Activated CD8-positive, alpha-beta memory T cell treated with anti-CD3 and anti-CD28 coated beads for 36 hours (primary cell): ENCODE data around the gene CDY1B. TPM values are rescaled to one million over a fixed set of nuclear protein-coding genes. Genes with fewer than 3 reads are reported as not detected.
"Not testable (repeated sequence)": the region's sequence is repeated elsewhere in the genome, so short reads cannot be mapped to it uniquely, and the experiment has no call there.

ENCODE experiments used
- CTCF ChIA-PET: fragments of 350-600 bp; sonication (Branson Sonifier 250); formaldehyde crosslinking; loops from one replicate; lab custom pipeline; 2021; ENCODE audit warnings: antibody characterized with exemption; lab: Charles Lee
- POLR2A ChIA-PET: fragments of 350-600 bp; sonication (Branson Sonifier 250); formaldehyde crosslinking; loops from one replicate; lab custom pipeline; 2021; ENCODE audit warnings: antibody characterized with exemption; lab: Charles Lee
- total RNA-seq, 2 experiments: library from RNA; stranded (reverse); gene quantifications; one replicate each; pipeline ENCODE4 v1.2.3, GENCODE V29; 2021

The CDY1B gene
- total RNA-seq = not detected

- POLR2A ChIA-PET, CTCF ChIA-PET: not testable (repeated sequence)
These were observed at the start of gene CDY1B for GRCh38 chrY:24047919-24048318. Gene CDY1B, minus strand, starts transcription at chrY:24048019. Its CDS starts 331 bp downstream, at chrY:24047688.

- POLR2A ChIA-PET, CTCF ChIA-PET: not testable (repeated sequence)
These were observed 1.7 kb upstream of the CDY1B start for GRCh38 chrY:24049525-24049924.

- POLR2A ChIA-PET, CTCF ChIA-PET: not testable (repeated sequence)
These were observed 4.6 kb downstream of the CDY1B start for GRCh38 chrY:24043209-24043608.

- CTCF ChIA-PET, POLR2A ChIA-PET: not testable (repeated sequence)
These were observed 8.7 kb downstream of the CDY1B start for GRCh38 chrY:24039008-24039718.

- CTCF ChIA-PET, POLR2A ChIA-PET: not testable (repeated sequence)
These were observed 21.4 kb downstream of the CDY1B start for GRCh38 chrY:24026212-24027103.
